RWPE2 (cell line): ENCODE results near the gene PYGM.

ENCODE experiments used
- ATAC-seq: fragments of 200-7000 bp; cut with Tn5 transposase; 3 replicates; pipeline ENCODE4 v1.9.1; 2021; ENCODE audit warnings: low read depth
- DNase-seq: peaks from one replicate; pipeline ENCODE4 v3.0.0-alpha.2; 2020; ENCODE audit warnings: low spot score
- H3K27ac ChIP-seq: fragments of 450-650 bp; 2 replicates; pipeline ENCODE4 v1.5.1; 2017; ENCODE audit warnings: mild to moderate bottlenecking; ENCODE audit not compliant: poor library complexity, severe bottlenecking
- H3K27me3 ChIP-seq: fragments of 250-450 bp; sonication (Bioruptor Pico); 2 replicates; pipeline ENCODE4 v1.5.1; 2021; ENCODE audit warnings: mild to moderate bottlenecking, moderate library complexity; ENCODE audit not compliant: insufficient read depth, poor library complexity, severe bottlenecking
- H3K36me3 ChIP-seq: fragments of 250-450 bp; sonication (Bioruptor Pico); 2 replicates; pipeline ENCODE4 v1.5.1; 2020; ENCODE audit warnings: low read depth, mild to moderate bottlenecking, moderate library complexity
- H3K4me1 ChIP-seq: fragments of 250-450 bp; sonication (Bioruptor Pico); 2 replicates; pipeline ENCODE4 v1.5.1; 2021; ENCODE audit warnings: mild to moderate bottlenecking, moderate library complexity; ENCODE audit not compliant: insufficient read depth, poor library complexity, severe bottlenecking
- H3K4me3 ChIP-seq: fragments of 250-450 bp; sonication (Bioruptor Pico); 2 replicates; pipeline ENCODE4 v1.5.1; 2021; ENCODE audit warnings: mild to moderate bottlenecking, moderate library complexity; ENCODE audit not compliant: severe bottlenecking
- H3K9me3 ChIP-seq: fragments of 250-450 bp; sonication (Bioruptor Pico); 2 replicates; pipeline ENCODE4 v1.5.1; 2021; ENCODE audit warnings: mild to moderate bottlenecking, moderate library complexity; ENCODE audit not compliant: severe bottlenecking
- CTCF ChIP-seq: fragments of 450-650 bp; IDR thresholded peaks from one replicate; pipeline ENCODE4 v1.5.1; 2017; ENCODE audit warnings: mild to moderate bottlenecking, moderate library complexity; ENCODE audit not compliant: poor library complexity, severe bottlenecking

PYGM gene

GRCh38 chr11:64747961-64748665 is 11.7 kb downstream of the PYGM start:
- no peak for TF ChIP-seq CTCF
- peak overlapping the region; percentile 74 for H3K27ac ChIP-seq

GRCh38 chr11:64746486-64746885 is 13.3 kb downstream of the PYGM start:
- ATAC-seq: no peak
- Histone ChIP-seq H3K27me3 (peaks cover 23% of the 10 kb centered on the region), H3K36me3 (no peaks in the 10 kb centered on the region), H3K9me3 (no peaks in the 10 kb centered on the region), H3K27ac (no peak overlapping the region), H3K4me3 (no peak overlapping the region), H3K4me1 (peaks cover 4% of the 10 kb centered on the region)
- DNase-seq: no peak
- no peak for TF ChIP-seq CTCF

More at GRCh38 chr11:64747961-64748665, 11.7 kb downstream of the PYGM start:
- Histone ChIP-seq H3K36me3 (no peaks in the 10 kb centered on the region), H3K9me3 (no peaks in the 10 kb centered on the region), H3K4me3 (no peak overlapping the region), H3K27me3 (peaks cover 20% of the 10 kb centered on the region), H3K4me1 (peaks cover 4% of the 10 kb centered on the region)
- DNase-seq (no peak), ATAC-seq (peak; percentile 21; the same call in 2 of the 3 replicates)

- ATAC-seq (peak; percentile 23), DNase-seq (no peak)
- Histone ChIP-seq H3K4me1 (peaks cover 4% of the 10 kb centered on the region), H3K9me3 (no peaks in the 10 kb centered on the region), H3K27me3 (peaks cover 23% of the 10 kb centered on the region), H3K36me3 (no peaks in the 10 kb centered on the region), H3K4me3 (peak overlapping the region; percentile 25), H3K27ac (no peak overlapping the region)
- TF ChIP-seq CTCF: no peak
Measured at GRCh38 chr11:64745521-64746328, 14.0 kb downstream of the PYGM start.

- H3K27me3 ChIP-seq: peaks cover 23% of the 10 kb centered on the region
- peak overlapping the region; percentile 25 for H3K4me3 ChIP-seq
- no peaks in the 10 kb centered on the region for H3K36me3 ChIP-seq
- no peak overlapping the region for H3K27ac ChIP-seq
- ATAC-seq: no peak
- TF ChIP-seq CTCF: no peak
- no peak for DNase-seq
- H3K4me1 ChIP-seq: peaks cover 4% of the 10 kb centered on the region
- no peaks in the 10 kb centered on the region for H3K9me3 ChIP-seq
Measured at GRCh38 chr11:64745189-64745520, 14.6 kb downstream of the PYGM start.
